GM23338 (cell line): ENCODE data around the gene ANKRD6. TPM values are rescaled to one million over a fixed set of nuclear protein-coding genes. Genes with fewer than 3 reads are reported as not detected.

Source experiments
- ATAC-seq: fragments of 200-7000 bp; cut with Tn5 transposase; 3 replicates; pipeline ENCODE4 v1.9.1; 2020
- DNase-seq: peaks from one replicate; pipeline ENCODE4 v3.0.0-alpha.2; 2015; ENCODE audit warnings: low spot score
- H2AFZ ChIP-seq: fragments of 200-600 bp; sonication (generic); 2 replicates; pipeline ENCODE4 v1.8.0; 2016; ENCODE audit warnings: antibody characterized with exemption, mild to moderate bottlenecking, moderate library complexity
- H3F3A ChIP-seq: fragments of 200-600 bp; sonication (generic); replicated peaks from 2 replicates; pipeline ENCODE4 v1.8.0; 2017; ENCODE audit warnings: antibody characterized with exemption, mixed run types, low read depth
- H3K27ac ChIP-seq: fragments of 200-600 bp; sonication (generic); 2 replicates; pipeline ENCODE4 v1.6.1; 2016; ENCODE audit warnings: low read depth
- H3K27me3 ChIP-seq: fragments of 200-600 bp; sonication (generic); 2 replicates; pipeline ENCODE4 v1.8.0; 2016; ENCODE audit warnings: mild to moderate bottlenecking, mixed run types, moderate library complexity; ENCODE audit not compliant: insufficient read depth
- H3K36me3 ChIP-seq: fragments of 200-600 bp; sonication (generic); 2 replicates; pipeline ENCODE4 v1.8.0; 2016; ENCODE audit warnings: mild to moderate bottlenecking; ENCODE audit not compliant: insufficient read depth
- H3K4me1 ChIP-seq: fragments of 200-600 bp; sonication (generic); 2 replicates; pipeline ENCODE4 v1.8.0; 2016; ENCODE audit warnings: mild to moderate bottlenecking, moderate library complexity; ENCODE audit not compliant: insufficient read depth
- H3K4me2 ChIP-seq: fragments of 200-600 bp; sonication (generic); 2 replicates; pipeline ENCODE4 v1.7.1; 2017; ENCODE audit warnings: mixed run types
- H3K4me3 ChIP-seq: fragments of 200-600 bp; sonication (generic); 2 replicates; pipeline ENCODE4 v1.6.1; 2016; ENCODE audit warnings: mixed run types
- H3K79me2 ChIP-seq: fragments of 200-600 bp; sonication (generic); replicated peaks from 2 replicates; pipeline ENCODE4 v1.8.0; 2017; ENCODE audit warnings: mild to moderate bottlenecking; ENCODE audit not compliant: insufficient read depth
- H3K9me2 ChIP-seq: fragments of 200-600 bp; sonication (generic); 2 replicates; pipeline ENCODE4 v1.8.0; 2017; ENCODE audit not compliant: insufficient read depth
- H4K20me1 ChIP-seq: fragments of 200-600 bp; sonication (generic); replicated peaks from 2 replicates; pipeline ENCODE4 v1.8.0; 2017; ENCODE audit warnings: mild to moderate bottlenecking; ENCODE audit not compliant: insufficient read depth
- H3K27ac Mint-ChIP-seq: 2 replicates; pipeline ENCODE4 v1.8.0; 2020; ENCODE audit warnings: inconsistent platforms, mild to moderate bottlenecking, moderate library complexity, mixed read lengths
- H3K27me3 Mint-ChIP-seq: 3 replicates; pipeline ENCODE4 v1.8.0; 2022; ENCODE audit warnings: low read depth, mild to moderate bottlenecking, moderate library complexity, mixed read lengths, inconsistent platforms; ENCODE audit not compliant: insufficient read depth, poor library complexity
- H3K36me3 Mint-ChIP-seq: 3 replicates; pipeline ENCODE4 v1.8.0; 2021; ENCODE audit warnings: low read depth, mild to moderate bottlenecking, inconsistent platforms, moderate library complexity, mixed read lengths
- H3K4me1 Mint-ChIP-seq: 3 replicates; pipeline ENCODE4 v1.8.0; 2020; ENCODE audit warnings: mild to moderate bottlenecking, inconsistent platforms, mixed read lengths
- H3K4me3 Mint-ChIP-seq: 3 replicates; pipeline ENCODE4 v1.8.0; 2021; ENCODE audit warnings: moderate library complexity, mild to moderate bottlenecking, inconsistent platforms, mixed read lengths
- H3K9me3 Mint-ChIP-seq: 3 replicates; pipeline ENCODE4 v1.8.0; 2020; ENCODE audit warnings: moderate library complexity, mild to moderate bottlenecking, inconsistent platforms, mixed read lengths
- CREB1 ChIP-seq: fragments of 250-450 bp; sonication (Bioruptor Pico); IDR thresholded peaks from 2 replicates; pipeline ENCODE4 v1.5.0; 2020; ENCODE audit warnings: low read depth, mild to moderate bottlenecking, moderate library complexity
- EZH2 ChIP-seq: fragments of 200-600 bp; sonication (generic); IDR thresholded peaks from one replicate; pipeline ENCODE4 v1.8.0; 2017; ENCODE audit warnings: antibody characterized with exemption, mild to moderate bottlenecking, low read depth; ENCODE audit not compliant: unreplicated experiment
- JUNB ChIP-seq: IDR thresholded peaks from one replicate; pipeline ENCODE4 v1.6.1; 2016; ENCODE audit warnings: antibody characterized with exemption; ENCODE audit not compliant: unreplicated experiment
- POLR2AphosphoS5 ChIP-seq: IDR thresholded peaks from 2 replicates; pipeline ENCODE4 v1.6.1; 2016; ENCODE audit warnings: antibody characterized with exemption, low read depth
- ZNF114 ChIP-seq: fragments of 250-450 bp; sonication (Bioruptor Pico); IDR thresholded peaks from 2 replicates; pipeline ENCODE4 v1.5.0; 2020; ENCODE audit warnings: mild to moderate bottlenecking, moderate library complexity
- ZNF331 ChIP-seq: fragments of 250-450 bp; sonication (Bioruptor Pico); IDR thresholded peaks from 2 replicates; pipeline ENCODE4 v1.5.0; 2020; ENCODE audit warnings: low read depth, mild to moderate bottlenecking, moderate library complexity
- polyA plus RNA-seq: library from polyadenylated mRNA; unstranded; fragments of >200 nt; fragmentation: Nextera tagmentation; extraction: Ambion mirVana; gene quantifications from 2 replicates; pipeline ENCODE4 v1.2.1, GENCODE V29; 2016
- total RNA-seq: library from RNA; depleted of rRNA; stranded (reverse); fragments of >200 nt; shearing (Covaris generic); gene quantifications from 2 replicates; pipeline ENCODE4 v1.2.3, GENCODE V29; 2014
- TF ChIP-seq, protein P1 (sequence below): IDR thresholded peaks from one replicate; pipeline ENCODE4 v1.6.1; 2018; ENCODE audit warnings: antibody characterized with exemption; ENCODE audit not compliant: unreplicated experiment
- TF ChIP-seq, protein P2 (sequence below), 2 experiments: fragments of 200-600 bp in 1 of 2; sonication (generic) in 1 of 2; conservative IDR thresholded peaks; 2 replicates each; pipeline versions ENCODE4 v1.5.1 to v1.6.1; 2016 to 2017; ENCODE audit warnings: antibody characterized with exemption in 2 of 2, low read depth in 2 of 2, mild to moderate bottlenecking in 2 of 2, moderate library complexity in 1 of 2
- TF ChIP-seq, protein P3 (sequence below): fragments of 250-450 bp; sonication (Bioruptor Pico); IDR thresholded peaks from 2 replicates; pipeline ENCODE4 v1.5.0; 2020; ENCODE audit warnings: mild to moderate bottlenecking, moderate library complexity

The ANKRD6 gene
- total and polyA plus RNA-seq, 2 experiments from 2014 or later = 3.2 to 9.2 TPM

DNA sequence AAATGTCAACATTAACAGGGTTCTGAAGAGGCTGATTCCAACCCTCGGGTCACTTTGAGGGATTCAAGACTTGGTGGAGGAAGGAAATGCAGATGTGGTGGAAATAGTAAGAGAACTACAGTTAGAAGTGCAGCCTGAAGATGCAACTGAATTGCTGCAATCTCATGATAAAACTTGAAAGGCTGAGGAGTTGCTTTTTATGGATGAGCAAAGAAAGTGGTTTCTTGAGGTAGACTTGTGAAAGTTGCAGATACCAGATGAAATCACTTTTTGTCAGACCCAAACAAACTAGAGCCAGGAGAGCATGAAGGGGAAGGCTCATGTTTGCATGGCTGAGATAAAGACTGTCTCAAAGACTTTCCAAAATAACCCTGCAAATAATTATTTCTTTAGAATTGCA lies 16.2 kb downstream of the ANKRD6 start:
- Histone ChIP-seq H3K4me3 (no peak overlapping the region), H3K27me3 (no peaks in the 10 kb centered on the region), H3K27ac (no peak overlapping the region), H3F3A (no peaks in the 10 kb centered on the region), H3K9me2 (no peaks in the 10 kb centered on the region; the same call in 1 of the 2 replicates), H3K4me1 (no peaks in the 10 kb centered on the region), H2AFZ (no peak overlapping the region), H3K36me3 (no peaks in the 10 kb centered on the region), H4K20me1 (0 out of 2 replicates have a peak, but pooled peaks cover 4% of the 10 kb centered on the region), H3K4me2 (no peak overlapping the region), H3K79me2 (no peaks in the 10 kb centered on the region)
- no peak for ATAC-seq
- TF ChIP-seq CREB1 (CRISPR knock-in tag) (no peak), JUNB (no peak)
- TF ChIP-seq, protein P1, sequence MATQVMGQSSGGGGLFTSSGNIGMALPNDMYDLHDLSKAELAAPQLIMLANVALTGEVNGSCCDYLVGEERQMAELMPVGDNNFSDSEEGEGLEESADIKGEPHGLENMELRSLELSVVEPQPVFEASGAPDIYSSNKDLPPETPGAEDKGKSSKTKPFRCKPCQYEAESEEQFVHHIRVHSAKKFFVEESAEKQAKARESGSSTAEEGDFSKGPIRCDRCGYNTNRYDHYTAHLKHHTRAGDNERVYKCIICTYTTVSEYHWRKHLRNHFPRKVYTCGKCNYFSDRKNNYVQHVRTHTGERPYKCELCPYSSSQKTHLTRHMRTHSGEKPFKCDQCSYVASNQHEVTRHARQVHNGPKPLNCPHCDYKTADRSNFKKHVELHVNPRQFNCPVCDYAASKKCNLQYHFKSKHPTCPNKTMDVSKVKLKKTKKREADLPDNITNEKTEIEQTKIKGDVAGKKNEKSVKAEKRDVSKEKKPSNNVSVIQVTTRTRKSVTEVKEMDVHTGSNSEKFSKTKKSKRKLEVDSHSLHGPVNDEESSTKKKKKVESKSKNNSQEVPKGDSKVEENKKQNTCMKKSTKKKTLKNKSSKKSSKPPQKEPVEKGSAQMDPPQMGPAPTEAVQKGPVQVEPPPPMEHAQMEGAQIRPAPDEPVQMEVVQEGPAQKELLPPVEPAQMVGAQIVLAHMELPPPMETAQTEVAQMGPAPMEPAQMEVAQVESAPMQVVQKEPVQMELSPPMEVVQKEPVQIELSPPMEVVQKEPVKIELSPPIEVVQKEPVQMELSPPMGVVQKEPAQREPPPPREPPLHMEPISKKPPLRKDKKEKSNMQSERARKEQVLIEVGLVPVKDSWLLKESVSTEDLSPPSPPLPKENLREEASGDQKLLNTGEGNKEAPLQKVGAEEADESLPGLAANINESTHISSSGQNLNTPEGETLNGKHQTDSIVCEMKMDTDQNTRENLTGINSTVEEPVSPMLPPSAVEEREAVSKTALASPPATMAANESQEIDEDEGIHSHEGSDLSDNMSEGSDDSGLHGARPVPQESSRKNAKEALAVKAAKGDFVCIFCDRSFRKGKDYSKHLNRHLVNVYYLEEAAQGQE = no peak
- Mint-ChIP-seq H3K4me1 (no peaks in the 10 kb centered on the region; the same call in 2 of the 3 replicates), H3K27ac (no peak overlapping the region), H3K27me3 (no peaks in the 10 kb centered on the region), H3K9me3 (no peaks in the 10 kb centered on the region), H3K36me3 (no peaks in the 10 kb centered on the region), H3K4me3 (no peak overlapping the region)
- DNase-seq = no peak

DNA sequence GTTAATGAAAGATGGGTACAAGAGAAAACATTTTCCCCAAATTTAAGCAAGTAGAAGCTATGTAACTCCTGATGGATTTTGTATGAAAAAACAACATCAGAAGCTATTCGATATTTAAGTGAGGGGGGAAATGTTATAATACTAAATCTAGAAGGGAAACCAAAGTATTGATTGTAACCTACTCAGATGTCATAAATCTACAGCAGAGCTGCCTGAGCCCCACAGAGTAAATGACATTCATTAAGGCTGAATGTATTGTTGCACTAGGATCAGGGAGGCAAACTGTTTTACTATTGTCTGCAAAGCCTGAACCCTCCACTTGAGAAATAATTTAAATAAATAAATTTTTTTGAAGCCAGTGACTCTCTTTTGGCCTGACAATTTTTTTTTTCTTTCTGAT lies 19.3 kb downstream of the ANKRD6 start:
- Mint-ChIP-seq H3K9me3 (no peaks in the 10 kb centered on the region), H3K4me1 (no peaks in the 10 kb centered on the region; the same call in 2 of the 3 replicates), H3K27me3 (no peaks in the 10 kb centered on the region), H3K4me3 (no peak overlapping the region), H3K36me3 (no peaks in the 10 kb centered on the region), H3K27ac (no peak overlapping the region)
- 0 out of 2 replicates have a peak, but pooled peaks cover 4% of the 10 kb centered on the region for H4K20me1 ChIP-seq
- no peak overlapping the region for H3K27ac ChIP-seq
- H2AFZ ChIP-seq = no peak overlapping the region
- H3K9me2 ChIP-seq = no peaks in the 10 kb centered on the region; the same call in none of the 2 replicates
- no peak for ATAC-seq
- H3K4me2 ChIP-seq = no peak overlapping the region
- no peak for DNase-seq
- no peaks in the 10 kb centered on the region for H3K79me2 ChIP-seq
- H3K27me3 ChIP-seq = no peaks in the 10 kb centered on the region
- no peak overlapping the region for H3K4me3 ChIP-seq
- no peaks in the 10 kb centered on the region for H3K36me3 ChIP-seq
- no peaks in the 10 kb centered on the region for H3K4me1 ChIP-seq
- no peaks in the 10 kb centered on the region for H3F3A ChIP-seq
- TF ChIP-seq, protein P2, sequence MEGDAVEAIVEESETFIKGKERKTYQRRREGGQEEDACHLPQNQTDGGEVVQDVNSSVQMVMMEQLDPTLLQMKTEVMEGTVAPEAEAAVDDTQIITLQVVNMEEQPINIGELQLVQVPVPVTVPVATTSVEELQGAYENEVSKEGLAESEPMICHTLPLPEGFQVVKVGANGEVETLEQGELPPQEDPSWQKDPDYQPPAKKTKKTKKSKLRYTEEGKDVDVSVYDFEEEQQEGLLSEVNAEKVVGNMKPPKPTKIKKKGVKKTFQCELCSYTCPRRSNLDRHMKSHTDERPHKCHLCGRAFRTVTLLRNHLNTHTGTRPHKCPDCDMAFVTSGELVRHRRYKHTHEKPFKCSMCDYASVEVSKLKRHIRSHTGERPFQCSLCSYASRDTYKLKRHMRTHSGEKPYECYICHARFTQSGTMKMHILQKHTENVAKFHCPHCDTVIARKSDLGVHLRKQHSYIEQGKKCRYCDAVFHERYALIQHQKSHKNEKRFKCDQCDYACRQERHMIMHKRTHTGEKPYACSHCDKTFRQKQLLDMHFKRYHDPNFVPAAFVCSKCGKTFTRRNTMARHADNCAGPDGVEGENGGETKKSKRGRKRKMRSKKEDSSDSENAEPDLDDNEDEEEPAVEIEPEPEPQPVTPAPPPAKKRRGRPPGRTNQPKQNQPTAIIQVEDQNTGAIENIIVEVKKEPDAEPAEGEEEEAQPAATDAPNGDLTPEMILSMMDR (conservative IDR thresholded peaks at IDR 0.05; ENCODE audit: low read depth in 2 of 2) = no peak
- no peak for TF ChIP-seq EZH2
- no peak for TF ChIP-seq JUNB
- TF ChIP-seq CREB1 (CRISPR knock-in tag) = no peak
- no peak for TF ChIP-seq ZNF331 (CRISPR knock-in tag)
- no peak for TF ChIP-seq POLR2AphosphoS5
- TF ChIP-seq, protein P3, sequence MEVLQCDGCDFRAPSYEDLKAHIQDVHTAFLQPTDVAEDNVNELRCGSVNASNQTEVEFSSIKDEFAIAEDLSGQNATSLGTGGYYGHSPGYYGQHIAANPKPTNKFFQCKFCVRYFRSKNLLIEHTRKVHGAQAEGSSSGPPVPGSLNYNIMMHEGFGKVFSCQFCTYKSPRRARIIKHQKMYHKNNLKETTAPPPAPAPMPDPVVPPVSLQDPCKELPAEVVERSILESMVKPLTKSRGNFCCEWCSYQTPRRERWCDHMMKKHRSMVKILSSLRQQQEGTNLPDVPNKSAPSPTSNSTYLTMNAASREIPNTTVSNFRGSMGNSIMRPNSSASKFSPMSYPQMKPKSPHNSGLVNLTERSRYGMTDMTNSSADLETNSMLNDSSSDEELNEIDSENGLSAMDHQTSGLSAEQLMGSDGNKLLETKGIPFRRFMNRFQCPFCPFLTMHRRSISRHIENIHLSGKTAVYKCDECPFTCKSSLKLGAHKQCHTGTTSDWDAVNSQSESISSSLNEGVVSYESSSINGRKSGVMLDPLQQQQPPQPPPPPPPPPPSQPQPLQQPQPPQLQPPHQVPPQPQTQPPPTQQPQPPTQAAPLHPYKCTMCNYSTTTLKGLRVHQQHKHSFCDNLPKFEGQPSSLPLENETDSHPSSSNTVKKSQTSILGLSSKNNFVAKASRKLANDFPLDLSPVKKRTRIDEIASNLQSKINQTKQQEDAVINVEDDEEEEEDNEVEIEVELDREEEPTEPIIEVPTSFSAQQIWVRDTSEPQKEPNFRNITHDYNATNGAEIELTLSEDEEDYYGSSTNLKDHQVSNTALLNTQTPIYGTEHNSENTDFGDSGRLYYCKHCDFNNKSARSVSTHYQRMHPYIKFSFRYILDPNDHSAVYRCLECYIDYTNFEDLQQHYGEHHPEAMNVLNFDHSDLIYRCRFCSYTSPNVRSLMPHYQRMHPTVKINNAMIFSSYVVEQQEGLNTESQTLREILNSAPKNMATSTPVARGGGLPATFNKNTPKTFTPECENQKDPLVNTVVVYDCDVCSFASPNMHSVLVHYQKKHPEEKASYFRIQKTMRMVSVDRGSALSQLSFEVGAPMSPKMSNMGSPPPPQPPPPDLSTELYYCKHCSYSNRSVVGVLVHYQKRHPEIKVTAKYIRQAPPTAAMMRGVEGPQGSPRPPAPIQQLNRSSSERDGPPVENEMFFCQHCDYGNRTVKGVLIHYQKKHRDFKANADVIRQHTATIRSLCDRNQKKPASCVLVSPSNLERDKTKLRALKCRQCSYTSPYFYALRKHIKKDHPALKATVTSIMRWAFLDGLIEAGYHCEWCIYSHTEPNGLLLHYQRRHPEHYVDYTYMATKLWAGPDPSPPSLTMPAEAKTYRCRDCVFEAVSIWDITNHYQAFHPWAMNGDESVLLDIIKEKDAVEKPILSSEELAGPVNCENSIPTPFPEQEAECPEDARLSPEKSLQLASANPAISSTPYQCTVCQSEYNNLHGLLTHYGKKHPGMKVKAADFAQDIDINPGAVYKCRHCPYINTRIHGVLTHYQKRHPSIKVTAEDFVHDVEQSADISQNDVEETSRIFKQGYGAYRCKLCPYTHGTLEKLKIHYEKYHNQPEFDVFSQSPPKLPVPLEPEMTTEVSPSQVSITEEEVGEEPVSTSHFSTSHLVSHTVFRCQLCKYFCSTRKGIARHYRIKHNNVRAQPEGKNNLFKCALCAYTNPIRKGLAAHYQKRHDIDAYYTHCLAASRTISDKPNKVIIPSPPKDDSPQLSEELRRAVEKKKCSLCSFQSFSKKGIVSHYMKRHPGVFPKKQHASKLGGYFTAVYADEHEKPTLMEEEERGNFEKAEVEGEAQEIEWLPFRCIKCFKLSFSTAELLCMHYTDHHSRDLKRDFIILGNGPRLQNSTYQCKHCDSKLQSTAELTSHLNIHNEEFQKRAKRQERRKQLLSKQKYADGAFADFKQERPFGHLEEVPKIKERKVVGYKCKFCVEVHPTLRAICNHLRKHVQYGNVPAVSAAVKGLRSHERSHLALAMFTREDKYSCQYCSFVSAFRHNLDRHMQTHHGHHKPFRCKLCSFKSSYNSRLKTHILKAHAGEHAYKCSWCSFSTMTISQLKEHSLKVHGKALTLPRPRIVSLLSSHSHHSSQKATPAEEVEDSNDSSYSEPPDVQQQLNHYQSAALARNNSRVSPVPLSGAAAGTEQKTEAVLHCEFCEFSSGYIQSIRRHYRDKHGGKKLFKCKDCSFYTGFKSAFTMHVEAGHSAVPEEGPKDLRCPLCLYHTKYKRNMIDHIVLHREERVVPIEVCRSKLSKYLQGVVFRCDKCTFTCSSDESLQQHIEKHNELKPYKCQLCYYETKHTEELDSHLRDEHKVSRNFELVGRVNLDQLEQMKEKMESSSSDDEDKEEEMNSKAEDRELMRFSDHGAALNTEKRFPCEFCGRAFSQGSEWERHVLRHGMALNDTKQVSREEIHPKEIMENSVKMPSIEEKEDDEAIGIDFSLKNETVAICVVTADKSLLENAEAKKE = no peak
- TF ChIP-seq ZNF114 (CRISPR knock-in tag) = no peak
